ENCODE data around the gene NAP1L4.
"Not testable (repeated sequence)": the region's sequence is repeated elsewhere in the genome, so short reads cannot be mapped to it uniquely, and the experiment has no call there.

NAP1L4 gene

GRCh38 chr11:2919188-2919587 is 72.9 kb downstream of the NAP1L4 start:
- intact Hi-C loops (cut with DNase I) = no loop called here
- DNase-seq = no peak

GRCh38 chr11:2917842-2918490 is 74.2 kb downstream of the NAP1L4 start:
- intact Hi-C loops (cut with DNase I) = no loop called here
- no peak for DNase-seq

GRCh38 chr11:2916892-2917645 is 75.1 kb downstream of the NAP1L4 start:
- DNase-seq = no peak
- intact Hi-C loops (cut with DNase I) = no loop called here

GRCh38 chr11:2916114-2916891 is 75.8 kb downstream of the NAP1L4 start:
- intact Hi-C loops (cut with DNase I) = no loop called here
- DNase-seq = no peak

- no peak for DNase-seq
- intact Hi-C loops (cut with DNase I) = no loop called here
Observed at GRCh38 chr11:2915473-2915872, 76.7 kb downstream of the NAP1L4 start.

GRCh38 chr11:2914455-2915195 is 77.5 kb downstream of the NAP1L4 start:
- intact Hi-C loops (cut with DNase I) = no loop called here
- DNase-seq = no peak

GRCh38 chr11:2913776-2914175 is 78.4 kb downstream of the NAP1L4 start:
- intact Hi-C loops (cut with DNase I) = no loop called here
- no peak for DNase-seq

GRCh38 chr11:2913019-2913431 is 79.1 kb downstream of the NAP1L4 start:
- DNase-seq = no peak
- intact Hi-C loops (cut with DNase I) = no loop called here

GRCh38 chr11:2912498-2912897 is 79.6 kb downstream of the NAP1L4 start:
- DNase-seq = no peak
- intact Hi-C loops (cut with DNase I) = no loop called here

- DNase-seq = no peak
- intact Hi-C loops (cut with DNase I) = no loop called here
Observed at GRCh38 chr11:2911785-2912391, 80.2 kb downstream of the NAP1L4 start.

- DNase-seq = no peak
- intact Hi-C loops (cut with DNase I) = no loop called here
Observed at GRCh38 chr11:2911088-2911784, 80.9 kb downstream of the NAP1L4 start.

- intact Hi-C loops (cut with DNase I) = no loop called here
- DNase-seq = no peak
Observed at GRCh38 chr11:2910401-2910955, 81.7 kb downstream of the NAP1L4 start.

- intact Hi-C loops (cut with DNase I) = no loop called here
- DNase-seq = no peak
Observed at GRCh38 chr11:2909133-2909902, 82.8 kb downstream of the NAP1L4 start.

- DNase-seq = no peak
- intact Hi-C loops (cut with DNase I) = no loop called here
Observed at GRCh38 chr11:2908130-2908529, 84.0 kb downstream of the NAP1L4 start.

- intact Hi-C loops (cut with DNase I); DNase-seq: not testable (repeated sequence)
Observed at GRCh38 chr11:2905299-2905698, 86.8 kb downstream of the NAP1L4 start.

GRCh38 chr11:2904153-2905052 is 87.7 kb downstream of the NAP1L4 start:
- DNase-seq = no peak
- intact Hi-C loops (cut with DNase I) = no loop called here

GRCh38 chr11:2903672-2904011 is 88.5 kb downstream of the NAP1L4 start:
- no peak for DNase-seq
- intact Hi-C loops (cut with DNase I) = no loop called here
